ENCODE data around the gene NFYC. TPM values are rescaled to one million over a fixed set of nuclear protein-coding genes. Genes with fewer than 3 reads are reported as not detected.

The NFYC gene
- total RNA-seq, 1 experiment from 2014 or later, result 46.5 TPM

- no peak overlapping the region for H3K4me3 Mint-ChIP-seq
- no peaks in the 10 kb centered on the region for H3K9me3 Mint-ChIP-seq
- H3K27ac Mint-ChIP-seq, result no peak overlapping the region
- TF ChIP-seq, protein P1, sequence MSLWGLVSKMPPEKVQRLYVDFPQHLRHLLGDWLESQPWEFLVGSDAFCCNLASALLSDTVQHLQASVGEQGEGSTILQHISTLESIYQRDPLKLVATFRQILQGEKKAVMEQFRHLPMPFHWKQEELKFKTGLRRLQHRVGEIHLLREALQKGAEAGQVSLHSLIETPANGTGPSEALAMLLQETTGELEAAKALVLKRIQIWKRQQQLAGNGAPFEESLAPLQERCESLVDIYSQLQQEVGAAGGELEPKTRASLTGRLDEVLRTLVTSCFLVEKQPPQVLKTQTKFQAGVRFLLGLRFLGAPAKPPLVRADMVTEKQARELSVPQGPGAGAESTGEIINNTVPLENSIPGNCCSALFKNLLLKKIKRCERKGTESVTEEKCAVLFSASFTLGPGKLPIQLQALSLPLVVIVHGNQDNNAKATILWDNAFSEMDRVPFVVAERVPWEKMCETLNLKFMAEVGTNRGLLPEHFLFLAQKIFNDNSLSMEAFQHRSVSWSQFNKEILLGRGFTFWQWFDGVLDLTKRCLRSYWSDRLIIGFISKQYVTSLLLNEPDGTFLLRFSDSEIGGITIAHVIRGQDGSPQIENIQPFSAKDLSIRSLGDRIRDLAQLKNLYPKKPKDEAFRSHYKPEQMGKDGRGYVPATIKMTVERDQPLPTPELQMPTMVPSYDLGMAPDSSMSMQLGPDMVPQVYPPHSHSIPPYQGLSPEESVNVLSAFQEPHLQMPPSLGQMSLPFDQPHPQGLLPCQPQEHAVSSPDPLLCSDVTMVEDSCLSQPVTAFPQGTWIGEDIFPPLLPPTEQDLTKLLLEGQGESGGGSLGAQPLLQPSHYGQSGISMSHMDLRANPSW (CRISPR knock-in tag; conservative IDR thresholded peaks at IDR 0.05; ENCODE audit: low read depth), result no peak
- TF ChIP-seq ZNF263 (CRISPR knock-in tag; IDR thresholded peaks at IDR 0.05; ENCODE audit: low read depth), result no peak
- TF ChIP-seq ZMAT4 (CRISPR knock-in tag; IDR thresholded peaks at IDR 0.05), result no peak
- no peak for TF ChIP-seq NR3C1 (CRISPR knock-in tag; conservative IDR thresholded peaks at IDR 0.05; ENCODE audit: low read depth)
- TF ChIP-seq ZNF423 (CRISPR knock-in tag; IDR thresholded peaks at IDR 0.05), result no peak
- no peak for TF ChIP-seq SOX15 (CRISPR knock-in tag; IDR thresholded peaks at IDR 0.05)
- TF ChIP-seq ATF6 (CRISPR knock-in tag; IDR thresholded peaks at IDR 0.05), result no peak
- no peak for TF ChIP-seq ZNF317 (CRISPR knock-in tag; IDR thresholded peaks at IDR 0.05; ENCODE audit: borderline replicate concordance, low read depth)
- TF ChIP-seq USF1 (CRISPR knock-in tag; IDR thresholded peaks at IDR 0.05), result no peak
- TF ChIP-seq FOXP4 (CRISPR knock-in tag; IDR thresholded peaks at IDR 0.05), result no peak
- TF ChIP-seq GABPB1 (CRISPR knock-in tag; IDR thresholded peaks at IDR 0.05), result no peak
- no peak for ATAC-seq
- ChIA-PET CTCF (interaction anchor here (0.6 to 2.2 kb wide), 9 partner anchors 14 to 201 kb away, joined by 3 to 12 read pairs (median 4); partner anchors contain the start of gene RIMS3), POLR2A (no interaction called here)
- no peaks in the 10 kb centered on the region for H3K36me3 Mint-ChIP-seq
- DNase-seq (ENCODE audit: low spot score), result no peak
- 0 out of 2 replicates have a peak, but pooled peaks cover 4% of the 10 kb centered on the region for H3K4me1 Mint-ChIP-seq
- no peaks in the 10 kb centered on the region for H3K27me3 Mint-ChIP-seq (ENCODE audit: low read depth)
These were observed 46.3 kb upstream of the NFYC start for GRCh38 chr1:40645118-40645680.

- H3K4me1 Mint-ChIP-seq, result 0 out of 2 replicates have a peak, but pooled peaks cover 5% of the 10 kb centered on the region
- H3K27me3 Mint-ChIP-seq (ENCODE audit: low read depth), result no peaks in the 10 kb centered on the region
- POLR2A ChIA-PET, result no interaction called here
- no peaks in the 10 kb centered on the region for H3K9me3 Mint-ChIP-seq
- DNase-seq (ENCODE audit: low spot score) (no peak), ATAC-seq (no peak)
- no peaks in the 10 kb centered on the region for H3K36me3 Mint-ChIP-seq
- H3K4me3 Mint-ChIP-seq, result no peak overlapping the region
- TF ChIP-seq NFE2L1 (CRISPR knock-in tag; IDR thresholded peaks at IDR 0.05), result no peak
- TF ChIP-seq NR1H2 (CRISPR knock-in tag; IDR thresholded peaks at IDR 0.05), result no peak
- TF ChIP-seq JAZF1 (CRISPR knock-in tag; IDR thresholded peaks at IDR 0.05), result no peak
- TF ChIP-seq RORB (CRISPR knock-in tag; IDR thresholded peaks at IDR 0.05), result no peak
- no peak for TF ChIP-seq ZNF396 (CRISPR knock-in tag; IDR thresholded peaks at IDR 0.05; ENCODE audit: borderline replicate concordance)
- no peak for TF ChIP-seq E2F5 (CRISPR knock-in tag; IDR thresholded peaks at IDR 0.05)
- CTCF ChIA-PET, result interaction anchor here (0.8 to 2.2 kb wide), 8 partner anchors 11 to 672 kb away, joined by 3 to 12 read pairs (median 4); no protein-coding TSS in a partner anchor
- H3K27ac Mint-ChIP-seq, result no peak overlapping the region
These were observed 45.2 kb upstream of the NFYC start for GRCh38 chr1:40646315-40646714.
